CD1c-positive myeloid dendritic cell (primary cell): ENCODE results near the gene CLDN11.

ENCODE experiments used
- DNase-seq: peaks from one replicate; pipeline ENCODE4 v3.0.0-alpha.2; 2016; ENCODE audit errors: extremely low spot score

The CLDN11 gene

GRCh38 chr3:170470063-170471016, 51.7 kb downstream of the CLDN11 start:
- DNase-seq = no peak

- no peak for DNase-seq
Measured at GRCh38 chr3:170471149-170471548, 52.5 kb downstream of the CLDN11 start.

GRCh38 chr3:170473358-170473757, 54.7 kb downstream of the CLDN11 start:
- DNase-seq = no peak

- DNase-seq = no peak
Measured at GRCh38 chr3:170475092-170475685, 56.5 kb downstream of the CLDN11 start.

GRCh38 chr3:170476291-170476690, 57.6 kb downstream of the CLDN11 start:
- no peak for DNase-seq

GRCh38 chr3:170477395-170477794, 58.7 kb downstream of the CLDN11 start:
- no peak for DNase-seq

- DNase-seq = no peak
Measured at GRCh38 chr3:170480111-170480510, 61.4 kb downstream of the CLDN11 start.

- DNase-seq = no peak
Measured at GRCh38 chr3:170482199-170482598, 63.5 kb downstream of the CLDN11 start.

GRCh38 chr3:170483485-170484262, 65.0 kb downstream of the CLDN11 start:
- no peak for DNase-seq
